Large intestine (tissue), 3 donors: ENCODE data around the gene MS4A8. TPM values are rescaled to one million over a fixed set of nuclear protein-coding genes. Genes with fewer than 3 reads are reported as not detected.

Experiments
- DNase-seq, 2 donors: peaks; one replicate each; pipeline versions ENCODE4 v3.0.0 to v3.0.0-alpha.2; 2013
- H3K27ac ChIP-seq: one replicate; pipeline ENCODE4 v1.5.1; 2013; ENCODE audit warnings: low read length
- H3K27me3 ChIP-seq: 2 replicates; pipeline ENCODE4 v1.6.1; 2013; ENCODE audit warnings: low read length; ENCODE audit not compliant: control insufficient read depth, insufficient read depth
- H3K36me3 ChIP-seq: 2 replicates; pipeline ENCODE4 v1.6.1; 2013; ENCODE audit warnings: low read length; ENCODE audit not compliant: control insufficient read depth, insufficient read depth
- H3K4me1 ChIP-seq: one replicate; pipeline ENCODE4 v1.6.1; 2013; ENCODE audit warnings: low read length; ENCODE audit not compliant: control insufficient read depth, insufficient read depth
- H3K4me3 ChIP-seq: one replicate; pipeline ENCODE4 v1.5.1; 2013; ENCODE audit warnings: low read length
- H3K9me3 ChIP-seq: one replicate; pipeline ENCODE4 v1.6.1; 2013; ENCODE audit warnings: mild to moderate bottlenecking, low read depth, low read length, moderate library complexity; ENCODE audit not compliant: control insufficient read depth
- WGBS: methylation state at CpG from one replicate; pipeline ENCODE4 v1.1.5; 2013; ENCODE audit warnings: low lambda C conversion rate; ENCODE audit not compliant: insufficient coverage; 5-methylcytosine and 5-hydroxymethylcytosine counted together
- polyA plus RNA-seq: library from polyadenylated mRNA; unstranded; fragments of 120-200 nt; gene quantifications from one replicate; pipeline ENCODE4 v1.2.1, GENCODE V29; 2013

Gene MS4A8
- polyA plus RNA-seq, 1 donor = 112 TPM

GRCh38 chr11:60718524-60719316, 19.3 kb downstream of the MS4A8 start:
- Histone ChIP-seq H3K27me3 (no peaks in the 10 kb centered on the region), H3K4me3 (no peak overlapping the region), H3K27ac (peak overlapping the region; percentile 89), H3K4me1 (peaks cover 21% of the 10 kb centered on the region), H3K9me3 (peaks cover 26% of the 10 kb centered on the region), H3K36me3 (no peaks in the 10 kb centered on the region)
- DNase-seq = no peak
- WGBS = 100% methylated on average over 1 of the region's 10 CpGs

- no CpG with 5 or more reads among the region's 4 CpGs for WGBS
- Histone ChIP-seq H3K4me1 (peaks cover 21% of the 10 kb centered on the region), H3K27me3 (no peaks in the 10 kb centered on the region), H3K36me3 (no peaks in the 10 kb centered on the region), H3K27ac (peak overlapping the region; percentile 89), H3K9me3 (peaks cover 23% of the 10 kb centered on the region), H3K4me3 (no peak overlapping the region)
- DNase-seq = peak; percentile 87 to 96
Measured at GRCh38 chr11:60719391-60719790, 20.0 kb downstream of the MS4A8 start.

DNA sequence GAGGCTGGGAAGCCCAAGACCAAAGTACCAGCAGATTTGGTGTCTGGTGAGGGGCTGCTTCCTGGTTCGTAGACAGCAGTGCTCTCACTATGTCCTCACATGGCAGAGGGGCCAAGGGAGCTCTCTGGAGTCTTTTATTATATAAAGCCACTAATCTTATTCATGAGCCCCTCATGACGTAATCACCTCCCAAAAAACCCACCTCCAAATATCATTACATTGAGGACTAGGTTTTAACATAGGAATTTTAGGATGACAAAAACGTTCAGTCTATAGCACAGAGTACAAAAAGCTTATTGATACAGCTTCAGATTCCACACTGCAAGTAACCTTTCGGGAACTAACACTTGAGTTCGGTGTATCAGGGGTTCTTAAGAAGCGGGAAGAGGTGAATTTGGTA, 21.0 kb downstream of the MS4A8 start:
- no CpG with 5 or more reads among the region's 6 CpGs for whole genome bisulfite sequencing
- no peak overlapping the region for H3K4me3 ChIP-seq
- no peaks in the 10 kb centered on the region for H3K36me3 ChIP-seq
- H3K27me3 ChIP-seq = no peaks in the 10 kb centered on the region
- H3K4me1 ChIP-seq = peaks cover 23% of the 10 kb centered on the region
- no peak for DNase-seq
- H3K9me3 ChIP-seq = peaks cover 17% of the 10 kb centered on the region
- peak overlapping the region; percentile 89 for H3K27ac ChIP-seq

DNA sequence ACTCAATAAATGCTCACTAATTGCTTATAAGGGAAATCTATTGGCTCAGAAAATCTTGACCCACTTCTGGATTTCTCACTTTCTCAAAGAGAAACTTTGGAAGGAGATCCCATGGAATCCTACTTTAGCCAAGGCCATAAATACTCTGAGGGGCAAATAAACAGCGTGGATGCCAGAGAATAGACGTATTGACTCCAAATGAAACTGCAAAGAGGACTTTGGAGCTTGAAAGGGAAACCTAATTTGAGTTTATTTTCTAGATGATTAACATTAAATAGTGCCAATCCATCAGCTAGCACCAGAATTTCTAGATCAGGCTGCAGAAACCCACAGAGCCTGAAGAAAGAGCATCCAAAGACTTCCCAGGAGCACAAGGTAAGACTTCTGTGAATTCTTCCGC, 25.0 kb downstream of the MS4A8 start, which contains the start of gene MS4A18:
Gene MS4A18, plus strand, starts transcription at position 301 of the 400 bp plus-strand sequence.
- H3K4me3 ChIP-seq = no peak within 1 kb of the TSS
- no peaks in the 10 kb centered on the region for H3K27me3 ChIP-seq
- no peak for DNase-seq
- no peaks in the 10 kb centered on the region for H3K9me3 ChIP-seq
- no peak within 1 kb of the TSS for H3K27ac ChIP-seq
- peaks cover 24% of the 10 kb centered on the region for H3K4me1 ChIP-seq
- H3K36me3 ChIP-seq = no peaks in the 10 kb centered on the region
- WGBS = 20% methylated on average over 1 of the region's 3 CpGs

DNA sequence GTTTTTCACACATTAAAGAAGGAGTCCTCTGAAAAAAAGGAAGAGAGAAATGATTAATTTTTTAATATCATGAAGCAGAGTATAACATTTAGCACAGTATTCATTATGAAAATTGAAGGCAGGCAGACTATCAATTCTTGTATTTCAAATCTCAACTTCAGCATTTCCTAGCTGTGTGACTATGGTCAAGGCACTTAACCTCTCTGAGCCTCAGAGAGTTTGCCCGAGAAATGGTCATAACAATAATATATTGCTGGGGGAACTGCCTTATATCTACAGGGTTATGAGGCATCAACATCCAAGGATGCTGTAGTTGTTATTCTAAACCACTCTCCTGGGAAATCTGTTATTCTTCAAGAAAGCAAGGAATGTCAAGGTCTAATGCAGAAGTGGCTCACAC, 26.2 kb downstream of the MS4A8 start:
- WGBS = no CpG with 5 or more reads among the region's 1 CpG
- H3K4me3 ChIP-seq = no peak overlapping the region
- H3K36me3 ChIP-seq = no peaks in the 10 kb centered on the region
- H3K27ac ChIP-seq = no peak overlapping the region
- H3K4me1 ChIP-seq = peaks cover 15% of the 10 kb centered on the region
- H3K9me3 ChIP-seq = no peaks in the 10 kb centered on the region
- no peak for DNase-seq
- H3K27me3 ChIP-seq = no peaks in the 10 kb centered on the region

DNA sequence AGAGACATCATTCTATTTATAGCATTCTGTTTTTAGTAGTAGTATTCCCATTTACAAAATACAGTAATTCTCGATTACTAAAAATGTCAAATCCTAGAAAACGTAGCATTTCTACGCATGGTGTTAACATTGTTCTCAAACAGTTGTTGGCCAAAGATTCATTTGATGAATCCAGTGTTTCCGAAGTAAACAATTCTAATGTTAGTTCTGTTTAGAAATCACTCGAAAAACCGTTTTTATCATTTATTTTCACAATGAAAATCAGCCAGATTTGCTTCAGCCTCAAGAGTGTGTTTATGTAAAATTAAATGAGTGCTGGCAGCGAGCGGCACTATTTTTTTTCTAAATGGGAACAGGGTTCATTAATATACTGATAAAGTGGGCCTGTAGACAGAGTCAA, 32.2 kb downstream of the MS4A8 start:
- H3K27me3 ChIP-seq = no peaks in the 10 kb centered on the region
- H3K4me1 ChIP-seq = peaks cover 7% of the 10 kb centered on the region
- no peak for DNase-seq
- no peaks in the 10 kb centered on the region for H3K36me3 ChIP-seq
- H3K9me3 ChIP-seq = peaks cover 2% of the 10 kb centered on the region
- 85% methylated on average over 5 of the region's 8 CpGs for WGBS
- no peak overlapping the region for H3K27ac ChIP-seq
- H3K4me3 ChIP-seq = no peak overlapping the region

DNA sequence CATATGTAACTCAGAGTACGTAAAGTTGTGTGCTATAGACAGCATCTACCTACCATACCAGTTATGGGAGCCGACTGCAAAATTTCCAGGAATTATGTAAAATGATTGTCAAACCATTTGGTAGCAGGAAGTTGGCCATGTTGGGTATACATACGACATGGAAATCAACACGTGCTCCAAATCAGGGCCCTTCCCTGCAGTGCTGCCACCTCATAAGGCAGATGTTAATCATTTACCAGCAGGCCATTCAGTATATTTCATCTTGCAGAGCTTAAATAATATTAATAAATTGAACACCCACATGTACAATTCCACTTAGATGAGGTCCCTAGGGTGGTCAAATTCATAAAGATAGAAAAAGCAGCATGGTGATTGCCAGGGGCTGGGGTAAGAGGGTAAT, 34.9 kb downstream of the MS4A8 start:
- no peaks in the 10 kb centered on the region for H3K27me3 ChIP-seq
- H3K4me3 ChIP-seq = no peak overlapping the region
- no peak overlapping the region for H3K27ac ChIP-seq
- no peaks in the 10 kb centered on the region for H3K4me1 ChIP-seq
- no peaks in the 10 kb centered on the region for H3K36me3 ChIP-seq
- peak; percentile 54 to 69 for DNase-seq
- peaks cover 2% of the 10 kb centered on the region for H3K9me3 ChIP-seq
- 100% methylated on average over 1 of the region's 4 CpGs for WGBS

- Histone ChIP-seq H3K4me3 (no peak overlapping the region), H3K27ac (no peak overlapping the region), H3K36me3 (no peaks in the 10 kb centered on the region), H3K9me3 (no peaks in the 10 kb centered on the region), H3K27me3 (no peaks in the 10 kb centered on the region), H3K4me1 (peaks cover 15% of the 10 kb centered on the region)
- no peak for DNase-seq
- no CpG with 5 or more reads among the region's 7 CpGs for WGBS
Measured at GRCh38 chr11:60739114-60739513, 39.7 kb downstream of the MS4A8 start.

- H3K4me3 ChIP-seq = no peak overlapping the region
- H3K27ac ChIP-seq = peak overlapping the region; percentile 39
- H3K9me3 ChIP-seq = no peaks in the 10 kb centered on the region
- H3K36me3 ChIP-seq = no peaks in the 10 kb centered on the region
- H3K27me3 ChIP-seq = no peaks in the 10 kb centered on the region
- peaks cover 15% of the 10 kb centered on the region for H3K4me1 ChIP-seq
- DNase-seq = no peak
Measured at GRCh38 chr11:60740573-60740972, 41.2 kb downstream of the MS4A8 start.

- WGBS = no CpG with 5 or more reads among the region's 3 CpGs
- no peaks in the 10 kb centered on the region for H3K9me3 ChIP-seq
- H3K4me1 ChIP-seq = peaks cover 15% of the 10 kb centered on the region
- peak overlapping the region; percentile 39 for H3K27ac ChIP-seq
- no peaks in the 10 kb centered on the region for H3K27me3 ChIP-seq
- DNase-seq = peak; percentile 60 to 77
- no peaks in the 10 kb centered on the region for H3K36me3 ChIP-seq
- H3K4me3 ChIP-seq = no peak overlapping the region
Measured at GRCh38 chr11:60741421-60741820, 42.0 kb downstream of the MS4A8 start.

DNA sequence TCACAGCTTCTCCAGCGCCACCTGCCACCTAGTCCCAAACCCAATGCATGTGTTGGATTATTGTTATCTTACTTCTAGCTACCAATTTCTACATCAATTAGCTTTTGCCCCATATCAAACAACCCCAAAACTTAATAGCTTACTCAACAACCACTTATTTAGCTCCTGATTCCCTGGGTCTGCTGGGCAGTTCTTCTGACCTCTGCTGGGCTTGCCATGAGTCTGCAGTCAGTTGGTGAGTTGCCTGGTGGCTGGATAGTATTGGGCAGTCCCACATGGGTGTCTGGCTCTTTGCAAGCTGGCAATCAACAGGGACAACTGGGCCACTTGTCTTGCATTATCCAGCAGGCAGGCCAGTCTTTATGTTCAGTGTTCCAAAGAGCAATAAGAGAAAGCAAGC, 43.6 kb downstream of the MS4A8 start:
- no peak overlapping the region for H3K27ac ChIP-seq
- H3K9me3 ChIP-seq = no peaks in the 10 kb centered on the region
- no peaks in the 10 kb centered on the region for H3K27me3 ChIP-seq
- no CpG with 5 or more reads among the region's 1 CpG for WGBS
- H3K36me3 ChIP-seq = no peaks in the 10 kb centered on the region
- no peak overlapping the region for H3K4me3 ChIP-seq
- H3K4me1 ChIP-seq = peaks cover 15% of the 10 kb centered on the region
- DNase-seq = peak in 1 of 2 donors; percentile 32
